ENCODE data around the gene MTCL1.

GRCh38 chr18:8797206-8797605 lies 91.8 kb downstream of the MTCL1 start:
- TF ChIP-seq CTCF (IDR thresholded peaks at IDR 0.05), result no peak
- no peak for TF ChIP-seq POLR2A (IDR thresholded peaks at IDR 0.05)
